ENCODE results near the gene MAFB.

MAFB gene

GRCh38 chr20:40654876-40655275 is 34.2 kb downstream of the MAFB start:
- DNase-seq, result no peak

GRCh38 chr20:40652441-40652987 is 36.5 kb downstream of the MAFB start:
- DNase-seq, result no peak

DNA sequence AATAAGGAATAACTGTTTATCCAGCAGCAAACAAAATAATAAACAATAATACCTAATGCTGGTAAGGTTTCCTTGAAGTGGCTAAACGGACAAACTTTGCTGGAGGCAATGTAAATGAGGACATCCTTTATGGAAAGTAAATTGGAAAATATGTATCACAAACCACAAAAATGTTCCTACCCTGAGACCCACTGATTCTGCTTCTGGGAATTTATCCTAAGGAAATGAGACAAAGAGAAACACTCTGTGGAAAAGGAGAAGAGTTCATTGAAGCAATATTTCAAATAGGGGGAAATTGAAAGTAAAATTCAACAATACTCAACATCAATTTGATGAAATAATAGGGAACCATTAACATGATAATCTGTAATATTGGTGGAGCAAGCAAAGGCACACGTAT is 37.9 kb downstream of the MAFB start:
- no peak for DNase-seq

DNA sequence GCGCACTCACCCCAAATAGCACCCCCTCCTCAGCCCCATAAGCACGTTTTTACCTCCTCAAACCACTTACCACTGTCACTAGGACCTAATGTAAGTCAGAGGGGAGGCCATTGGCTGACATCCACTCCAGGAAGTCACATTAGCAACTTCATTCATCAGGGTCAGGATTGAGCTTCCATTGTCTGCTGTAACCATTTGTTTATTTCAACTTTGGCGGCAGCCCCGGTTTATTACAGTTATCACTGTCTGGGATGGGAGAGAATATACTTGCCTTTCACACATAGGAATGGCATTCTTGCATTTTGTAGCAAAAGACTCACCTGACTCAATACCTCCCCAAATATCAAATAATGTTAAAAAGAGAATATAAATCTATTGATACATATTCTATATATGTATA is 38.3 kb downstream of the MAFB start:
- no peak for DNase-seq

- DNase-seq, result no peak
Observed at GRCh38 chr20:40648210-40649072, 40.6 kb downstream of the MAFB start.

GRCh38 chr20:40646813-40647212 is 42.2 kb downstream of the MAFB start:
- no peak for DNase-seq

DNA sequence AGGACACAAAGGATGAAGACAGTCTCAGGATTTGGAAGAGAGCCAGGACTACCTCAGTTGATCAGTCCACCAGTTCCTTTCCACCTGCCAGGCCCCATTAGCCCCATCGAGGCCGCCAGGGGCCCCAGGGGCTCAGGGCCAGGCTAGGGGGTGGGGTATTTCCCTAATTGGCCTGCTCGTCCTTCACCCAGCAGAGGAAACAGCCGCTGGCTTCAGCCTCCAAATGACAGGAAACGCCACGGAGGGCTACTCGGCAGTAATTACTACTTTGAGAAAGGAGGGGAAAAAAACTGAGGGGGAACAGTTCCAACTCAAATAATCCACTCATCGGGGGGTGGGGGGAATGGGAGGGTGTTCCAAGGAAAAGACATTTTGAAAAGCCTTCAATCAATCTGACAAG is 42.7 kb downstream of the MAFB start:
- DNase-seq, result no peak

DNA sequence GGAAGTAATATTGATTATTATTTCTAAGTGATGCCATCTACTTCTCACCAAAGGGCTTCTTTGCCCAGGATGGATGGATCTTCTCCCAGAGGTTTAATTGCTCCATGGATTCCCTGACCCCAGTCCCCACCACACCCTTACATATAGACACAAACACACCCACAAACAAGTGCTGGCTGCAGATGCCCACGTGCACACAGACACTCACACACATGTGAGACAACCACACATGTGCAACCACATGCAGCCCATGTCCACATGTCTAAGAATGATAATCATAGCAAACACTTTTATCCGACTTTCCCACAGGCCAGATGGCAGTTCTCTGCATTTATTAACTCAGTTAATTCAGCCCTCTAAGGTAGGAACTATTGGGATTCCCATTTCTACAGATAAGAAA is 44.2 kb downstream of the MAFB start:
- DNase-seq, result no peak

- DNase-seq, result no peak
Observed at GRCh38 chr20:40643891-40644290, 45.1 kb downstream of the MAFB start.

GRCh38 chr20:40641809-40642208 is 47.2 kb downstream of the MAFB start:
- no peak for DNase-seq

- peak in 1 of 2 donors; percentile 35 for DNase-seq
Observed at GRCh38 chr20:40641202-40641601, 47.8 kb downstream of the MAFB start.

- no peak for DNase-seq
Observed at GRCh38 chr20:40640667-40641066, 48.4 kb downstream of the MAFB start.

- no peak for DNase-seq
Observed at GRCh38 chr20:40639676-40640355, 49.2 kb downstream of the MAFB start.

GRCh38 chr20:40639132-40639531 is 49.9 kb downstream of the MAFB start:
- DNase-seq, result no peak

GRCh38 chr20:40638414-40638813 is 50.6 kb downstream of the MAFB start:
- no peak for DNase-seq

DNA sequence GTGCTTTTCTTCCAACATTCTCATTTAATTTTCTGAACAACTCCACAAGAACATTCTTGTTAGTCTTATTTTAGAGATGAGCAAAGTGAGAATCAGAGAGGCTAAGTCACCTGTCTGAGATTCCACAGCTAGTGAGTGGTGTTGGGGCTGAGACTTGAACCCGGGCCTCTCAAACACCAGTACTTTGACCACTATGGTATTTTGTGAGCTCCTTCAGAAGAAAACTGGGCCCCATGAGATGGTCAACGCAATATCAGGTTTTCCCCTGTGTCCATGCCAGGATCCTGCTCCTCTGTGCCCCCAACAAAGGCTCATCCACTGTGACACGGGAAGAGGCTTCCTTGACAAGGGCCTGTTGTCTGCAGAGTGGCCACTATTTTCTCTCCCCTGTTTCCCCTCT is 51.9 kb downstream of the MAFB start:
- DNase-seq, result no peak

GRCh38 chr20:40636486-40636885 is 52.5 kb downstream of the MAFB start:
- no peak for DNase-seq

- no peak for DNase-seq
Observed at GRCh38 chr20:40635971-40636370, 53.1 kb downstream of the MAFB start.

Data from CD4-positive, alpha-beta T cell treated with Interleukin-4 for 1 hour (primary cell).